ENCODE data around the gene TIGD3.

DNA sequence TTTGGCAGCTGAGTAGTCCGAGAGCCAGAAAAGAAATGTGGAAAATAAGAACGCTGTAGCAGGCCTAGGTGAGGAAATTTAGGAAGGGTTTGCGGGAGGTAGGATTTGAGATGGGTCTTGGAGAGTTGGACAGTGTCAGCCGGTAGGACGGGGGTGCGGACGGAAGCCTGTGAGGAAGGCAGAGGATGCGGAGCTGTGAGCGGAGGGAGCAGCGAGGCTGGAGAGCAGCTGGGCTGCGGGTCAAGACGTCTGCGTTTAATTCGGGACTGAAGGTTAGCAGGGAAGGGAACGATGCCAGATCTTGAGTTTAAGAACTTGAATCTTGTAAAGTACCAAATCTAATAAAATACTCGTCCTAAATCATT lies 669 bp upstream of the TIGD3 start:
- TF ChIP-seq POLR2A (IDR thresholded peaks at IDR 0.05; ENCODE audit: low read length) (no peak), GATA1 (IDR thresholded peaks at IDR 0.05; ENCODE audit: low read depth, low read length) (no peak)
